GM19023 (cell line): ENCODE data around the gene MORC2.

ENCODE experiments used
- ATAC-seq: cut with Tn5 transposase; IDR thresholded peaks from one replicate; pipeline ENCODE4 v1.9.1; 2021; ENCODE audit warnings: mild to moderate bottlenecking, moderate library complexity; ENCODE audit not compliant: unreplicated experiment

The MORC2 gene

GRCh38 chr22:30922151-30922611 is 46.4 kb downstream of the MORC2 start:
- no peak for ATAC-seq

- no peak for ATAC-seq
These were observed 47.5 kb downstream of the MORC2 start for GRCh38 chr22:30921108-30921507.

- no peak for ATAC-seq
These were observed 48.2 kb downstream of the MORC2 start for GRCh38 chr22:30920407-30920806.

DNA sequence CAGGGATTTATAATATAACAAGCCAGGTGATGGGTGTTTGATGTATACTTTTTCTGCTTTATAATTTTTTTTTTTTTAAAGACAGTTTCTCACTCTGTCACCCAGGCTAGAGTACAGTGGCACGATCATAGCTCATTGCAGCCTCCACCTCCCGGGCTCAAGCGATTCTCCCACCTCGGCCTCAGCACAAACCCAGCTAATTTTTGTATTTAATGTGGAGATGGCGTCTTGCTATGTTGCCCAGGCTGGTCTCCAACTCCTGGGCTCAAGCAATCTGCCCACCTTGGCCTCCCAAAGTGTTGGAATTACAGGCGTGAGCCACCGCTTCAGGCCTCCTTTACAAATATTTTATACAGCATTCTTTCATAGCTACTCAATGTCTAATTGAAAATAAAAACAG is 48.6 kb downstream of the MORC2 start:
- ATAC-seq = no peak

DNA sequence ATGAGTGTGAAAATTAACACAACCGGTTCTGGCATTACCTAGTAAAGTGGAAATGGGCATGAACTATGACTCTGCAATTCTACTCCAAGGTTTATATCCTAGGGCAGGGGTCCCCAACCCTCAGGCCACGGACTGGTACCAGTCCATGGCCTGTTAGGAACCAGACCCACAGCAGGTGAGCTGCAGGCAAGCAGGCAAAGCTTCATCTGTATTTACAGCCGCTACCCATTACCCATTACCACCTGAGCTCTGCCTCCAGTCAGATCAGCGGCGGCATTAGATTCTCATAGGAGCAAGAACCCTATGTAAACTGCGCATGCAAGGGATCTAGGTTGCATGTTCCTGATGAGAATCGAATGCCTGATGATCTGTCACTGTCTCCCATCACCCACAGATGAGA is 49.8 kb downstream of the MORC2 start:
- ATAC-seq = no peak

- no peak for ATAC-seq
These were observed 58.2 kb downstream of the MORC2 start for GRCh38 chr22:30910358-30910757.

DNA sequence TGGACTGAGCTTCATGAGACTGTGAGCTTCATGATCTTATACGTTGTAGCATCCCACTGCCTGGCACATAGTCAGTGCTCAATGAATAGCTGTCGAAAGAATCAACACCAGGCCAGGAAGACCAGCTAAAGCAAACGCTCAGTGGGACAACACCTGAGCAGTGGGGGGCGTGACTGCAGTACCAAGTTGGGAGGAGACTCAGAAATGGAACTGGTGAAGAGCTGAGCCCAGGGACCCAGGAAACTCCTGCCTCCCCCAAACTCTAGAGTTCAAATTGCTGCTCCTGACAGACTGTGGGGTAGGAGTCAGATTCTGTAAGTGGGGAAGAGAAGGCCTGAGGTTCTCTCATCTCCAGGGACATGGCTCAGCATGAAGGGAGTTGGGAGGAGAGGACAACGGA is 59.3 kb downstream of the MORC2 start:
- ATAC-seq = no peak

DNA sequence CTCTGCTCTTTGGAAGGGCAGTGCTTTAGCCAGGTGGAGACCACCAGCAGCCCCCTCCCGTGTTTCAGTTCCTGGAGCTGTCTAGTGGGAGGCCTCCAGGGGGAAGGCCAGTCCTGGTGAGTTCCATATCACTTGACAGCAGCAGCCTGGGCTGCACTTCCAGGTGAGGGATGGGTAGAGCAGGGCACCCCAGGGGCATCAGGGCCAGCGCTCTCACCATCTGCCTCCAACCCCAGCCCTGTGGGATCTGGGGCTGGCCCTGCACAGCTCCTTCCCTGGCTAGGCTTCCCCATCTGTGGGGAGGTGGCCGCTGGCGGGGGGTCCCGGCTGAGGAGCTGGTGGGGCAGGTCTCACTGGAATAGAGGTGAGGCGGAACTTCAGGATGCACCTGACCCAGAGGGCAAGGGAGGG is 60.5 kb downstream of the MORC2 start:
- no peak for ATAC-seq

GRCh38 chr22:30906946-30907345 is 61.6 kb downstream of the MORC2 start:
- no peak for ATAC-seq

GRCh38 chr22:30906411-30906810 is 62.2 kb downstream of the MORC2 start:
- no peak for ATAC-seq

GRCh38 chr22:30905696-30906341 is 62.8 kb downstream of the MORC2 start:
- ATAC-seq = no peak

DNA sequence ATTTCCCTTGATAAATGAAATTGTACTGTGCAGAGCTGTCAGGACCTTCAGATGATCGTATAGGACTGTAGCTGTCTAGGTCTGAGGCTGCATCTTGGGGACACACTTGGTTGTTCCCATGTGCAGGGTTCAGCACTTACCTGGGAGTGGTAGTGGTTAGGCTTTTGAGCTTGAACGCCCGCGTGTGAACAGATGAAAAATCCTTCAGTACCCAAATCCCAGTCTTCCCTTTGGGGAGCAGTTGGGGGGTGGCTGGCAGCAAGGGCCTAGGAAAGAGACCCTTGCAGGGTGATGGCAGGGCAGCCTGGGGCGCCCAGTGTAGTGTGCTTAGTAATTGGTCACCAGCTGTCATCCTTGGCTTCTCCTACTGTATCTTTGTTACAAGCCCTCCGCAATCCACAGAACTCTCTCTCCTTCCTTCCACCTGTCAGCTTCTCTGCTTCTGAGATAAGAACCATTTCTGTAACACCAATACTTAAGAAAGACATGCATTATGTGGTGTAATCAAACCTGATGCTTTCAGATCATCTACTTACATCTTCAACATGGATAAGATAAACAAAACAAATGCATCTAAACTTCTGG is 64.6 kb downstream of the MORC2 start:
- no peak for ATAC-seq

GRCh38 chr22:30902496-30903357 is 65.8 kb downstream of the MORC2 start:
- no peak for ATAC-seq

GRCh38 chr22:30894371-30894740 is 74.2 kb downstream of the MORC2 start:
- no peak for ATAC-seq

GRCh38 chr22:30893434-30894370 is 74.9 kb downstream of the MORC2 start:
- ATAC-seq = no peak

- ATAC-seq = no peak
These were observed 75.8 kb downstream of the MORC2 start for GRCh38 chr22:30892731-30893221.

GRCh38 chr22:30892286-30892685 is 76.3 kb downstream of the MORC2 start:
- no peak for ATAC-seq

DNA sequence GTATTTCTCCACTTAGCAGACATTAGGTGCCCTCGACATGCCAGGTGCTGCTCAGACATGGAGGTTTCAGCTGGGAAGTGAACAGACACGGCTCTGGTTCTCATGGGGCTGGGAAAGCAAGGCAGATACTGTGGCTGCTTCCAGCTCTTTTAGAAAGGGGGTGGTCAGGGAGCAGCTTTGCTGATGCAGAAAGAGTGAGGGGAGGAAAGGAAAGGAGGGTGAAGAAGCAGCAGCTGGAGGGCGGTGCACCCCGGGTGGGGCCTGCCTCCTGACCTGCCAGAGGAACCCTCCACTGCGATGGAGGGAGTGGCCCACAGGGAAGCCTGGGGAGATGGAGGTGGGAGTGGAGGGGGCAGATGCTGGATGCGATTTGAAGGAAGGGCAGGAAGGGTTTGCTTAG is 76.8 kb downstream of the MORC2 start:
- ATAC-seq = no peak

DNA sequence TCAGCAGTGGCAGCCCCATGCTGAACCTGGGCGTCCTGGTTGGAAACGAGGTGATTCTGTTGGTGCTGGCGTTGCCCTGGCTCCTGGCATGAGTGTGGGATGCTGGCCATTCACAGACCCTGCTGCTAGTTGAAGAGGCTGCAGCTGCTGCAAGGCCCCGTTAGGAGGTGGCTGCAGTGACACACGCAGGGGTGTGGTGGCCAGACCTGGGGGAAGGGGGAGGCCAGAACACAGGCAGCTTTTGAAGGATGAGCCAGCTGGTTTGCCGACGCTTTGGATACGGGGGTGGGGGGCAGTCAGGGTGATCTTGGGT is 77.2 kb downstream of the MORC2 start:
- ATAC-seq = no peak

DNA sequence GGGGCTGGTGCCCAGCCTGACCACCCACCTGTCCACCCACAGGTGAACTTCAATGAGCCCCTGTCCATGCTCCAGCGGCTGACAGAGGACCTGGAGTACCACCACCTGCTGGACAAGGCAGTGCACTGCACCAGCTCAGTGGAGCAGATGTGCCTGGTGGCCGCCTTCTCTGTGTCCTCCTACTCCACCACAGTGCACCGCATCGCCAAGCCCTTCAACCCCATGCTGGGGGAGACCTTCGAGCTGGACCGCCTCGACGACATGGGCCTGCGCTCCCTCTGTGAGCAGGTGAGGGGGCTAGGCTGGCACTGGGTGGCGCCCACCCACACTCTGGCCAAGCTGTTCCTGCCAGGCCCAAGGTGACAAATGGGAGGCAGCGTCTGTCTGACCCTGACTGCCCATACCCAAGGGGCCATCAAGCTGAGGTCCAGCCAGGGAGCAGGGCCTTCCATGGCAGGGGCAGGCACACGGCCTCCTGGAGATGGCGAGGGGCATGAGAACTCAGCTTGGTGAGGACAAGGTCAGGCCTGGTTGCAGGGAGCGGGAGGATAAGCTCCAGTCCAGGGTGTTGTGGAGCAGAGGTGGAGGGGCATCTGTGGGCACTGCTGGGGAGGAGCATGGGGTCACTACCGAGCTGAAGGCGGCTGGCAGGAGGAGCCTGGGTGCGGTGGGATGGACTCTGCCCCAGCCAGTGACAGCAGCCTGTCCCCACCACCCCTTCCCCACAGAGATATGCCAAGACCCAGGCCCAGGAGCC is 77.7 kb downstream of the MORC2 start:
- ATAC-seq = no peak
